ENCODE data around the gene STK35. TPM values are rescaled to one million over a fixed set of nuclear protein-coding genes. Genes with fewer than 3 reads are reported as not detected.

The STK35 gene
- total and polyA plus RNA-seq, 2 of the 13 experiments (the other 11 are each of a cell fraction or from before 2014, with no cell fraction given): 27.4 to 29.8 TPM

- intact Hi-C loops (cut with micrococcal nuclease; ENCODE audit: unreplicated experiment): no loop called here
Measured at GRCh38 chr20:2137552-2138201, 36.0 kb downstream of the STK35 start.

GRCh38 chr20:2138396-2138795 lies 36.8 kb downstream of the STK35 start:
- FAIRE-seq: no peak

More at GRCh38 chr20:2137552-2138201, 36.0 kb downstream of the STK35 start:
- H3K27ac ChIP-seq (ENCODE audit: extremely low read length, insufficient read depth, low read length): no peak overlapping the region
- H4K20me1 ChIP-seq (ENCODE audit: insufficient read depth, low read length): peaks cover 36% of the 10 kb centered on the region
- in situ Hi-C loops (cut with HindIII; ENCODE audit: extremely low pct_ligation_motif_present, low pct_unique_long_range_greater_than_20kb): no loop called here
- H3K36me3 ChIP-seq (replicated peaks in 1 of 2; ENCODE audit: control insufficient read depth in 1 of 2, insufficient read depth in 2 of 2, low read length in 2 of 2): peaks cover 18 to 71% of the 10 kb centered on the region in 2 experiments
- peaks cover 43% of the 10 kb centered on the region for H3K79me2 ChIP-seq (ENCODE audit: insufficient read depth, low read length)
- H3K9ac ChIP-seq (ENCODE audit: insufficient read depth, low read depth, low read length): no peak overlapping the region
- H3K9me3 ChIP-seq (ENCODE audit: low read length): no peaks in the 10 kb centered on the region
- no peak overlapping the region for H3K4me2 ChIP-seq (ENCODE audit: low read depth, low read length)
- no peak overlapping the region for H3K4me3 ChIP-seq (replicated peaks in 1 of 3; ENCODE audit: insufficient read depth in 1 of 3, low read depth in 2 of 3, low read length in 3 of 3)
- TF ChIP-seq ZNF629 (CRISPR knock-in tag; conservative IDR thresholded peaks at IDR 0.05) (peak; percentile 77), ZNF577 (CRISPR knock-in tag; IDR thresholded peaks at IDR 0.05; ENCODE audit: borderline replicate concordance, low read depth) (no peak)
- 94% methylated on average over 11 of the region's 11 CpGs for WGBS (ENCODE audit: low lambda C conversion rate)
- DNase-seq (ENCODE audit: low spot score) (no peak), FAIRE-seq (no peak), ATAC-seq (no peak)
- ChIA-PET CTCF (ENCODE audit: low intra/inter-chr PET ratio, low total read pairs) (no interaction called here), POLR2A (no interaction called here)
- H2AFZ ChIP-seq (ENCODE audit: low read length): no peak overlapping the region
- BruUV-seq (replicated peaks): no TSS peak
- no peaks in the 10 kb centered on the region for H3K27me3 ChIP-seq (ENCODE audit: control insufficient read depth in 1 of 2, insufficient read depth in 2 of 2, low read length in 2 of 2)
- H3K4me1 ChIP-seq (ENCODE audit: insufficient read depth, low read length): peaks cover 18% of the 10 kb centered on the region

More at GRCh38 chr20:2138396-2138795, 36.8 kb downstream of the STK35 start:
- CTCF ChIA-PET (ENCODE audit: low intra/inter-chr PET ratio, low total read pairs): no interaction called here
- no TSS peak for BruUV-seq (replicated peaks)
- Histone ChIP-seq H2AFZ (ENCODE audit: low read length) (no peak overlapping the region), H3K27me3 (ENCODE audit: control insufficient read depth in 1 of 2, insufficient read depth in 2 of 2, low read length in 2 of 2) (no peaks in the 10 kb centered on the region), H3K79me2 (ENCODE audit: insufficient read depth, low read length) (peaks cover 35% of the 10 kb centered on the region), H3K4me1 (ENCODE audit: insufficient read depth, low read length) (peaks cover 18% of the 10 kb centered on the region), H3K27ac (ENCODE audit: extremely low read length, insufficient read depth, low read length) (no peak overlapping the region), H3K4me2 (ENCODE audit: low read depth, low read length) (no peak overlapping the region), H4K20me1 (ENCODE audit: insufficient read depth, low read length) (peaks cover 31% of the 10 kb centered on the region), H3K9ac (ENCODE audit: insufficient read depth, low read depth, low read length) (no peak overlapping the region), H3K4me3 (replicated peaks in 1 of 3; ENCODE audit: insufficient read depth in 1 of 3, low read depth in 2 of 3, low read length in 3 of 3) (no peak overlapping the region), H3K9me3 (ENCODE audit: low read length) (no peaks in the 10 kb centered on the region), H3K36me3 (replicated peaks in 1 of 2; ENCODE audit: control insufficient read depth in 1 of 2, insufficient read depth in 2 of 2, low read length in 2 of 2) (peaks cover 20 to 73% of the 10 kb centered on the region in 2 experiments)
- DNase-seq (ENCODE audit: low spot score) (no peak), ATAC-seq (no peak)
- intact Hi-C loops (cut with micrococcal nuclease; ENCODE audit: unreplicated experiment) (no loop called here), in situ Hi-C loops (cut with HindIII; ENCODE audit: extremely low pct_ligation_motif_present, low pct_unique_long_range_greater_than_20kb) (no loop called here)
- POLR2A ChIA-PET: interaction anchor here (0.9 kb wide), 1 partner anchor 34 kb away, joined by 3 read pairs; no protein-coding TSS in a partner anchor
- TF ChIP-seq TGIF2 (CRISPR knock-in tag; IDR thresholded peaks at IDR 0.05) (no peak), ZNF782 (CRISPR knock-in tag; IDR thresholded peaks at IDR 0.05; ENCODE audit: borderline replicate concordance) (no peak)
- 94% methylated on average over 2 of the region's 2 CpGs for WGBS (ENCODE audit: low lambda C conversion rate)

All from HepG2 (cell line).